Smooth muscle cell (in vitro differentiated cells): Measurements from ENCODE around the gene GOLGA3. TPM values are rescaled to one million over a fixed set of nuclear protein-coding genes. Genes with fewer than 3 reads are reported as not detected.
A peak's percentile ranks its signal among the peaks of the same experiment; 100 is the strongest.
"Not testable (repeated sequence)": the region's sequence is repeated elsewhere in the genome, so short reads cannot be mapped to it uniquely, and the experiment has no call there.

ENCODE experiments used
- DNase-seq: peaks from one replicate; lab custom pipeline; 2025; ENCODE audit not compliant: unreplicated experiment; lab: John Stamatoyannopoulos, UW
- H2AFZ ChIP-seq: fragments of 200-600 bp; sonication (generic); 2 replicates; pipeline ENCODE4 v1.6.0; 2016; ENCODE audit warnings: antibody characterized with exemption, low read depth, mild to moderate bottlenecking
- H3F3A ChIP-seq: fragments of 200-600 bp; sonication (generic); 2 replicates; pipeline ENCODE4 v1.6.0; 2017; ENCODE audit warnings: antibody characterized with exemption, low read depth
- H3K27ac ChIP-seq: fragments of 200-600 bp; sonication (generic); 2 replicates; pipeline ENCODE4 v1.5.1; 2016; ENCODE audit warnings: low read depth, mild to moderate bottlenecking
- H3K27me3 ChIP-seq: fragments of 200-600 bp; sonication (generic); 2 replicates; pipeline ENCODE4 v1.6.1; 2016; ENCODE audit warnings: low read depth, mild to moderate bottlenecking
- H3K36me3 ChIP-seq: fragments of 200-600 bp; sonication (generic); 2 replicates; pipeline ENCODE4 v1.5.1; 2016; ENCODE audit warnings: low read depth
- H3K4me1 ChIP-seq: fragments of 200-600 bp; sonication (generic); 2 replicates; pipeline ENCODE4 v1.5.1; 2016; ENCODE audit warnings: low read depth
- H3K4me2 ChIP-seq: fragments of 200-600 bp; sonication (generic); 2 replicates; pipeline ENCODE4 v1.6.0; 2016; ENCODE audit warnings: mild to moderate bottlenecking
- H3K4me3 ChIP-seq: fragments of 200-600 bp; sonication (generic); 2 replicates; pipeline ENCODE4 v1.5.1; 2016; ENCODE audit warnings: mild to moderate bottlenecking
- H3K79me2 ChIP-seq: fragments of 200-600 bp; sonication (generic); 2 replicates; pipeline ENCODE4 v1.6.0; 2016; ENCODE audit warnings: low read depth, mild to moderate bottlenecking
- H3K9ac ChIP-seq: fragments of 200-600 bp; sonication (generic); 2 replicates; pipeline ENCODE4 v1.6.0; 2016; ENCODE audit warnings: low read depth
- H3K9me3 ChIP-seq: fragments of 200-600 bp; sonication (generic); replicated peaks from 2 replicates; pipeline ENCODE4 v1.5.1; 2016; ENCODE audit warnings: low read depth
- H4K20me1 ChIP-seq: fragments of 200-600 bp; sonication (generic); 2 replicates; pipeline ENCODE4 v1.6.0; 2016; ENCODE audit warnings: low read depth
- CTCF ChIP-seq: fragments of 200-600 bp; sonication (generic); IDR thresholded peaks from 2 replicates; pipeline ENCODE4 v1.5.1; 2017; ENCODE audit warnings: borderline replicate concordance, mild to moderate bottlenecking, antibody characterized with exemption; ENCODE audit not compliant: insufficient read depth, poor library complexity, severe bottlenecking
- WGBS: methylation state at CpG from one replicate; pipeline ENCODE4 v1.1.7; 2016; ENCODE audit warnings: low lambda C conversion rate; 5-methylcytosine and 5-hydroxymethylcytosine counted together
- polyA plus RNA-seq: library from polyadenylated mRNA; unstranded; fragments of >200 nt; fragmentation: Nextera tagmentation; extraction: Ambion mirVana; gene quantifications from 2 replicates; pipeline ENCODE4 v1.2.1, GENCODE V29; 2016
- total RNA-seq: library from RNA; depleted of rRNA; stranded (reverse); fragments of >200 nt; gene quantifications from 2 replicates; pipeline ENCODE4 v1.2.3, GENCODE V29; 2014

Gene GOLGA3
- 34.5 and 60.1 TPM in 2 replicates for total RNA-seq
- 25.1 and 53.1 TPM in 2 replicates for polyA plus RNA-seq

- Histone ChIP-seq H3K79me2 (peaks cover 51% of the 10 kb centered on the region), H3F3A (peaks cover 3% of the 10 kb centered on the region), H3K27ac (peak within 1 kb of the TSS; percentile 100), H3K9ac (peak within 1 kb of the TSS; percentile 100), H3K4me2 (peak within 1 kb of the TSS; percentile 87), H3K4me3 (peak within 1 kb of the TSS; percentile 85), H3K27me3 (no peaks in the 10 kb centered on the region), H3K4me1 (peaks cover 6% of the 10 kb centered on the region), H3K9me3 (no peaks in the 10 kb centered on the region), H3K36me3 (no peaks in the 10 kb centered on the region), H2AFZ (peak within 1 kb of the TSS; percentile 92), H4K20me1 (peaks cover 38% of the 10 kb centered on the region)
- 10% methylated on average over 44 of the region's 78 CpGs for WGBS
- peak; percentile 85 for DNase-seq
- no peak for TF ChIP-seq CTCF
These were observed at the start of gene GOLGA3 for GRCh38 chr12:132828706-132829534. GOLGA3 (minus strand) TSS chr12:132828869; CDS start chr12:132822128, 6,741 bp downstream.

GRCh38 chr12:132874620-132875019 lies 46.0 kb upstream of the GOLGA3 start:
- H2AFZ ChIP-seq, H3K9ac ChIP-seq, DNase-seq, H3K4me1 ChIP-seq, H3F3A ChIP-seq, H3K27ac ChIP-seq, H3K4me3 ChIP-seq, H3K4me2 ChIP-seq, H3K9me3 ChIP-seq, H3K27me3 ChIP-seq: not testable (repeated sequence)
- H3K36me3 ChIP-seq: peaks cover 17% of the 10 kb centered on the region
- H4K20me1 ChIP-seq: peaks cover 13% of the 10 kb centered on the region
- H3K79me2 ChIP-seq: peaks cover 29% of the 10 kb centered on the region
- WGBS: 93% methylated on average over 19 of the region's 21 CpGs

GRCh38 chr12:132874175-132874574 lies 45.5 kb upstream of the GOLGA3 start:
- DNase-seq: no peak
- H3F3A ChIP-seq: no peaks in the 10 kb centered on the region
- H3K4me1 ChIP-seq: no peaks in the 10 kb centered on the region
- no peak overlapping the region for H3K9ac ChIP-seq
- 98% methylated on average over 11 of the region's 11 CpGs for WGBS
- H3K4me3 ChIP-seq: no peak overlapping the region
- H4K20me1 ChIP-seq: peaks cover 8% of the 10 kb centered on the region
- peaks cover 17% of the 10 kb centered on the region for H3K36me3 ChIP-seq
- H3K79me2 ChIP-seq: peaks cover 25% of the 10 kb centered on the region
- H3K27me3 ChIP-seq: no peaks in the 10 kb centered on the region
- no peak overlapping the region for H3K27ac ChIP-seq
- TF ChIP-seq CTCF: no peak
- H2AFZ ChIP-seq: no peak overlapping the region
- H3K4me2 ChIP-seq: no peak overlapping the region
- H3K9me3 ChIP-seq: no peaks in the 10 kb centered on the region

GRCh38 chr12:132873724-132874123 lies 45.1 kb upstream of the GOLGA3 start:
- H3K9ac ChIP-seq: no peak overlapping the region
- no peaks in the 10 kb centered on the region for H3K27me3 ChIP-seq
- no peaks in the 10 kb centered on the region for H3K4me1 ChIP-seq
- no peaks in the 10 kb centered on the region for H3F3A ChIP-seq
- H2AFZ ChIP-seq: no peak overlapping the region
- H3K9me3 ChIP-seq: no peaks in the 10 kb centered on the region
- peaks cover 17% of the 10 kb centered on the region for H3K36me3 ChIP-seq
- H4K20me1 ChIP-seq: peaks cover 4% of the 10 kb centered on the region
- TF ChIP-seq CTCF: no peak
- 95% methylated on average over 10 of the region's 10 CpGs for WGBS
- DNase-seq: no peak
- peaks cover 20% of the 10 kb centered on the region for H3K79me2 ChIP-seq
- H3K4me3 ChIP-seq: no peak overlapping the region
- H3K4me2 ChIP-seq: no peak overlapping the region
- H3K27ac ChIP-seq: no peak overlapping the region
